ENCODE data around the gene SH2D6.

Gene SH2D6

DNA sequence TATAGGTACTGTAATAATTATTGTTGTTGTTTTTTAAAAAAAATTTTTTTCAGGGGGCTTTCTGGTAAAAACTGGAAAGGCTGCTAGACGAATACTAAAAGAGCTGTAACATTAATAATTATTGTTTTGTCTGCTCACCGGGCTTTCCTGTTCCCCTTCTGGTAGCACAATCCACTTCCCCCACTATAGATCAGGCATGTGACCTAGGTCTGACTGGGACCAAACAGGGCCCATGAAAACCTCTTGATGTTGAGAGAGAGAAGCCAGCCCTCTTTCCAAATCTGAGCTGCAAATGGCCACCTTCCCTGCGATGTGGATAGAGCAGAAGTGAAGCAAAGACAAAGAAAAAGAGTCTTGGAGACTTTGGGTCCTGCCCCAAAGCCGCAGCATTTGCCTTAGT is 23.4 kb downstream of the SH2D6 start:
- DNase-seq = no peak

DNA sequence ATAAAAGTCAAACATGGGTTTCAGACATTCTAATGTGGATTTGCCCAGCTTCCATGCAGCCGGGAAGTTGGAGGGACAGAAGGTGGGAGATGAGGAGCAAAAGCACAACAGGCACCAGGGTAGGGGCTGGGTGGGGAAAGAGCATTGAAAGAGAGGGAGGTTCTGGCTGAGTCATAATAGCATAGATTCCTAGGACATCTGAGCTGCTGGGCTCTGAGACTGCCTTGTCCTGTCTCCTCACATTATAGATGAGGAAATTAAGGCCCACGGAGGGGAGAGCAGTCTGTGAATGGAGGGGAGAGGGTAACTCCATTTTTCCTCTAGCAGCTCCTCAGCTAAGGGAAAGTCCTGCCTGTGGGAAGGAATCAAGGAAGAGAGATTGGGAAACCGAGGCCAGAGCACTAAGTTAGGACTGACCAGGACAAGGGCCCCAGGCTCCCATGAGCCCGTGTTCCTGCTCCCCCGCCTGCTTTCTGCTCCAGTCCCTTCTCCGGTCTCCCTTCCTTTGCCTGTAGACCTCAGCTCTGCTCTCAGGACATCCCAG is 26.2 kb downstream of the SH2D6 start:
- DNase-seq = no peak

DNA sequence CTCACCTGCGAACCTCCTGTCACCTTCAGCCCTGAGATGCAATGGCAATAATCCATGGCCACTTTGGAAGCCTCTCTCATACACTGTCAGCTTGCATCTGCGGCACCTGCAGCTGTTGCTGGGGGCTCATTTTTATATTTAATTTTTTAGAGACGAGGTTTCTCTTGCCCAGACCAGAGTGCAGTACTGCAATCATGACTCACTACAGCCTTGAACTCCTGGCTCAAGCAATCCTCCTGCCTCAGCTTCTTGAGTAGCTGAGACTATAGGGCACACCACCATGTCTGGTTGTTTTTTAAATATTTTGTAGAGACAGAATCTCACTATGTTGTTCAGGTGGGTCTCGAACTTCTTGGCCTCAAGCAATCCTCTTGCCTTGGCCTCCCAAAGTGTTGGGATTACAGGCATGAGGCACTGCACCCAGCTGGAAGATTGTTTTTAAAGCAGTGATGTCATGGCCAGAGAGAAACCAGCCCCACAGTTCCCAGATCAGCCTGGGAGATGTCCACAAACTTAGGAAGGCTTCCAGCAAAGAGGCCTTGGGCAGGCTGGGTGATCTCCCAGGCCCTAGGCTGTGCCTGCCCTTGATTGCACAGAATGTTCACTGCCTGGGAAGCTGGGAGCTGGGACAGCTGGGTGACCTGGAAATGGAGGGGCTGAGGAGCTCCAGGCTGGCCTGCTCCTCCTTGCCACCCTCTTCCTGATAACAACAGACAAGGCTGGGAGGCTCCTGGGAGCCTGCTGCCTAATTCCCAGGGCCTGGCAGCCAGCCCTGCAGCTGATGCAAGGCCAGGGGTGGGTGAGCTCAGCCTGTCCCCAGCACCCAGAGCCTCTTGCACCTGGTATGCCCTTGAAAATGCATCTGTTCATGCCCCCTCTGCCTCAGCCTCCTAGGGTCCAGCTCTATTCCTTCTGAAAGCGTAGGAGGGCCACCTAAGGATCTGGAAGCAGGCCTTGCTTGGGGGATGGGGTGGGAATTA is 27.1 kb downstream of the SH2D6 start:
- no peak for DNase-seq

DNA sequence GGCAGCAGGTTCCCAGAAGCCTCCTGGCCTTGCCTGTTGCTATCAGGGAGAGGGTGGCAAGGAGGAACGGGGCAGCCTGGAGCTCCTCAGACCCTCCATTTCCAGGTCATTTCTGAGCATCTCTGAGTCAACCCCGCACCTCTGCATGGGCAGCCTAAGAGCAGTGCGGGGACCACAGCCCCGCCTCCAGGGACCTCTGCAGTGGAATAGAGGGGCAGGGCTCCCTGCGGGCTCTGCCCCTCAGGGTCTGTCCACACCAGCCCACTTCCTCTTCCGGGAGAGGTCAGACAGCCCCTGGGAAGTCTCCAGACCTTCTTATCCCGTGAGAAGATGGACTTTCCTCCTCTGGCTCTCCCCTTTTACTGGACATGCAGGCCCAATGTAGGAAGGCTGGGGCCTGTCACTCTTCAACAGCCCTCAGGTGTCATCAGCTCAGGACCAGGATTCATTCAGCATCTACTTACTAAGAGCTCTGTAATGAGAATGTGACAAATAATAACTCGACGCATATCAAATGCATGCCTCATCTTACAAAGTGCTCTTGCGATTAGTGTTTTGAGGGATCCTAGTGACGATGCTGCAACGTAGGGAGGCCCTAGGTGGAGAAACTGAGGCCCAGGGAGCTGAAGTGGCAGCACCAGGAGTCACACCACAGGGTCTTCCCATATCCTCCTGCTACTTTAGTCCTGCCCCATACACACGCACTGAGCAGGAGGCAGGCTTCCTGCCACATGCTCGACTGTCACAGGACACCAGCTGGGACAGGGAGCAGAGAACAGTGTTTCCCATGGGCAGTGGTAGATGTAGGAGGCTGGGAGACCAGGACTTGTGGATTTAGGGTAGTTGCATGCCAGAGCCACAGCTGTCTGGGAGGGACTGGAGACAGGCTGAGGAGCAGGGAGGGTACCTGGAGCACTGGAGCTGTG is 28.0 kb downstream of the SH2D6 start:
- no peak for DNase-seq

DNA sequence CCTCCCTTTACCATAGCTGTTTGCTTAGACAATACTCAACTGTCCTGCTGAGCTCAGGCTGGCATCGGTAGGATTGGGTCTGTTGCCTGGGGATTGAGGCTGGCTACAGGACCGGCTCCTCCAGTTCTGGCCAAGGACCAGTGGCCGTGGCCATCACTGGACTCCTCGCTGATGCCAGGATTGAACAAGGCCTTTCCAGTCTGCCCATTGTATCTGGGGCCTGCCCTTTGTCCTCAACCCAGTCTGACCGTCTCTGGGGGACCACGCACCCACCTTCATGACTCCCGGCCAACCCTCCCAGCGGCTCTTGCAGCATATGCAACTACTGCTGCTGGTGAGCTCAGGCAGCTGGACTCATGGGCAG is 28.7 kb downstream of the SH2D6 start:
- DNase-seq = no peak

DNA sequence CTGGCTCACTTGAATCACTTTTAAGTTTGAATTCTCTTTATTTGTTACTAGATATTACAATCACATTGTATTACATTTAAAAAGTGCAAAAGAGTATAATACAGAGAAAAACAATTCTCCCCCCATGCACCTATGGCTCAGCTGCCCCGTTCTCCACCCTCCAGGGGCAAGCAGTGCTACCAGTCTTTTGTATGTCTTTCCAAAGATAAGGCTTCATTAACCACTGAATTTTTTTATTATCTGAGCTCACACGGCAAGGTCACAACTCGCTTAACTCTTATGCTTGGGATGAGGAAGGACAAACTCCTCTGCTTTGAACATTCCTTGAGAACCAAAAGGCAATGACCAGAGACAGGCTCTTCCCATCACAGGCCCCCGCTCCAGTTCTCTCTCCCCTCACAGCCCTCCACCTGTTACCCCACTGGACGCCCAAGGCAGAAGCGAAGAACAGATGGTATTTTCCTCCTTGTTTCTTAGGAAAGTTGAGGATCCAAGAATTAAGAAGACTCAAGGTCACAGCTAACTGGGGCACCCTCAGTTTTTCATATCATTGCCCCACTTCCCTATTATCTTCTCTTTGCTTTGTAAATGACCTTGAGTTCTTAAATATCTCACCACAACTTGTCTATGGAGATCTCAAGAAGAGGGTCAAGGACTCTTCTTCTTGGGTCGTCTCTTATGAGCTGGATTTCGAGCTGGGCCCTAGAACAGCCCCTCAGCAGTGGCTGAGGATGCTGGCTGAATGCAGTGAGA is 30.1 kb downstream of the SH2D6 start:
- DNase-seq = no peak

DNA sequence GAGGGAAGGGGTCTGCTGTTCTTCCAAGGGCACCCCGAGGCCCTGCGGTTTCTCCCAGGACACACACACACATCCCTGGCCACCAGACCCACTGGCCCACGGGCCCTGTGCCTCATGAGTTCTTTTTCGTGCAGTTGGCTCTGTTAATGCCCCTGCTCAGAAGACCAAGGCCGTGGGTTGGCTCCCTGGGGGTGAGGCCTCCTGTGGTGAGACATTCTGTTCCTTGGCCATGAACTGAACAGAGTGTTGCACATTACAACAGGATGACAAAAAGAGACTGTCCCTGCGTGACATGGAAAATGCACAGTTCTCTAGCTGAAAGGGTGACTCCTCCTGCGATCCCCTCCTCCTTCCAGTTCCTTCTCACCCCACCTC is 30.7 kb downstream of the SH2D6 start:
- no peak for DNase-seq

DNA sequence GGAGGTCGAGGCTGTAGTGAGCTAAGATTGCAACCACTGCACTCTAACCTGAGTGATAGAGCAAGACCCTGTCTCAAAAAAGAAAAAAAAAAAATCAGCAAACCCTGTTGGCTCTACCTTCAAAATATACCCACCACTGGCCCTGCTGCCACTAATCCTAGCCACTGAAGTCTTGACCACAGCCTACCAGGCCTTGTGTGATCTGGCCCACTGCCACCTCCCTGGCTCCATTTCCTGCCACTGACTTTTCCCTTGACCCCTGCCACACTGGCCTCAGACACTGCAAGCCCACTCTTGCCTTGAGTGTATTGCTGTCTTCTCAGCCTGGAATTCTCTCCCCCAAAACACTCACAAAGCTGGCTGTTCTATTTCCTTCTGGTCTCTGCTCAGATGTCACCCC is 33.7 kb downstream of the SH2D6 start:
- DNase-seq = no peak

DNA sequence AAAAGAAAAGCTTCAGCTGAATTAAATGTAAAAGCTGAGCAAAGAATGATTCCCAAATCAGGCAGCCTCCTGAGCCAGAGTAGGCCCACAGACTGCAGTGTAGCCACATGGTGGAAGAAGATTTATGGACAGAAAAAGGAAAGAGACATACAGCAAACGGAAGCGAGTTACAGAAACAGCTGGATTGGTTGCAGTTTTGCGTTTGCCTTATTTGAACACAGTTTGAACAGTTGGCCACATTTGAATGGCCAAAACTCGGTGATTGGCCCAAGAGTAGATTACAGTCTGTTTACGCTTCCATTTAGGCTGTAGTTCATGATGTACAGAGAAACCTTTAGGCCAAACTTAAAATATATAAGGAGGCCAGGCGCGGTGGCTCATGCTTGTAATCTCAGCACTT is 35.1 kb downstream of the SH2D6 start:
- DNase-seq = no peak

DNA sequence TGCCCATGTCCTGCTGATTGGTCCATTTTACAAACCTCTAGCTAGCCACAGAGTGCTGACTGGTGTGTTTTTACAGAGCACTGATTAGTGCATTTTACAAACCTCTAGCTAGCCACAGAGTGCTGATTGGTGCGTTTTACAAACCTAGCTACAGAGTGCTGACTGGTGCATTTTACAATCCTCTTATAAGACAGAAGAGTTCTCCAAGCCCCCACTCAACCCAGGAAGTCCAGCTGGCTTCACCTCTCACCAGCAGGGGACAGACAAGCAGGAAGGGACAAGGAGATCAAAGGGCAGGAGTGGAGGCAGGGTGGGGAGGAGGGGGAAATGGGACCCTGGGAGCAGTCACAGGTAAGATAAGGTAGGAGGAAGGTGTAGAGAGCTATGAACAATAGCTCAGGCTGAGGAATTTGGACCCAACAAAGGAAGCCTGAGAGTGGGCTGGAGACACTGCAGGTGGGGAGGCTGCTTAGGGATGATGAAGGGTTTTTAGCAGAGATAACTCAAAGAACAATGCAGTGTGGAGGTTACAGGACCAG is 37.1 kb downstream of the SH2D6 start:
- no peak for DNase-seq

DNA sequence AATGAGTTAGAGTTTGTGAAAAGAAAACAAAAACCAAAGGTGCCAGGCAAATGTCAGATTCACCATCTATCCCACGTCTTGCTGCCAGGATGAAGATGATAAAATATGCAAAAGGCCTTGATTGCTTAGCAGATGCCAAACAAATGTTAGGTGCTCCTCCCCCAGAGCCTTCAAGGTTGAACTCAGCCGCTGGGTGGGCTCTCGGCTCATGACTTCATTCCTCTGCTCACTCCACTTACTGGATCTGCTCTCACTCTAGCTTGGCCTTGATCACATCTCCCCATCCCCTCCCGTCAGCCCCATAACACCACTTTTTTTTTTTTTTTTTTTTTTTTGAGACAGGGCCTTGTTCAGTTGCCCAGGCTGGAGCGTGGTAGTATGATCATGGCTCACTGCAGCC is 38.5 kb downstream of the SH2D6 start:
- DNase-seq = no peak

DNA sequence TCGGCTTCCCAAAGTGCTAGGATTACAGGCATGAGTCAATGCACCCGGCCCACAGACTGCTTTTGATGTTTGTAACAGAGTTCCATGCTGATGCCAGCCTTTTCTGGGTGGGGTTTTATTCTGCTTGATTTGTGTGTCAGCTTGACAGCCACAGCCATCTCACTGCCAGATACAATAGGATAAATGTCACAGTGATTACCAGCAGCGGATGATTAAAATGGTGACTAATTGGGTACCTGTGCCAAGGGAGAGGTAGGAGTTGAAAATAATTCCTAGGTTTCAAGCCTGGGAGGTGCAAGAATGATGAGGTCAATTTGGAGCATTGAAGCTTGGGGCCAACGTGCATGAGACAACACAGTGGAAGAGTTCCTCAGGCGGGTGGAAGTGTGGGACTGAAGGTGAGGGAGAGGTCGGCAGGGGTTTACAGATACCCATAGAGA is 39.4 kb downstream of the SH2D6 start:
- DNase-seq = no peak

DNA sequence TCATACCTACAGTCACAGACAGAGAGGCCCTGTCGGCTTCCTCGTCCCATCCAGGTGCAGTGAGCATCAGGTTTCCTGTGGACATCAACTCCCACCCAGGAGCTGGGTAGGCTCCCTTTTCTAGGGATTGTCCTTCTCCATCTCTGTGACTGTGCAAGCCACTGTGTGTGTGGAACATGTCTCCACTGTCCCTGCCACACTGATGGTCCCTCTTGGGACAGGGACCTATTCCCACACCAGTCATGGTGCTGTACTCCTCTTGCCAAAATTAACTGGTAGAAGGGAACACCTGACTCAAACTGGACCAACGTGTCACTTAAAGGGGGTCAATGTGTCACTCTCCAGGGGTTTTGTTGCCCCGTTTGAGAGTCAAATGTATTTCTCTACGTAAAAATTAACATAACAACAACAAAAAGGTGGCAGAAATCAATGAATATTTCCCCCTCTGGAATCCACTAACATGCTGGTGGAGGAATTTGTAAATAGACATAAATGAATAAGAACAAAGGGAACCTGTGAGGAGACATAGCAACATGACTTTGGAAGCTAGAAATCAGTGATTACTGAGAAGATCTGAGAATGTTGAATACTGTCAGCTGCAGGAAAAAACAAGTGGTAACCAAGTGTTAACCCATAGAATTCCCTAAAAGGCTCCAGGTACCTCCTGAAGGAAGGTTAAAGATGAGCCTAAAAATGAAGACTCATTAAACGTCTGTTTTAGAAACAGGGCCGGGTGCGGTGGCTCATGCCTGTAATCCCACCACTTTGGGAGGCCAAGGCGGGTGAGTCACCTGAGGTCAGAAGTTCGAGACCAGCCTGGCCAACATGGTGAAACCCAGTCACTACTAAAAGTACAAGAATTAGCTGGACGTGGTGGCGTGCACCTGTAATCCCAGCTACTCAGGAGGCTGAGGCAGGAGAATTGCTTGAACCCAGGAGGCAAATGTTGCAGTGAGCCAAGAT is 40.4 kb downstream of the SH2D6 start:
- no peak for DNase-seq

DNA sequence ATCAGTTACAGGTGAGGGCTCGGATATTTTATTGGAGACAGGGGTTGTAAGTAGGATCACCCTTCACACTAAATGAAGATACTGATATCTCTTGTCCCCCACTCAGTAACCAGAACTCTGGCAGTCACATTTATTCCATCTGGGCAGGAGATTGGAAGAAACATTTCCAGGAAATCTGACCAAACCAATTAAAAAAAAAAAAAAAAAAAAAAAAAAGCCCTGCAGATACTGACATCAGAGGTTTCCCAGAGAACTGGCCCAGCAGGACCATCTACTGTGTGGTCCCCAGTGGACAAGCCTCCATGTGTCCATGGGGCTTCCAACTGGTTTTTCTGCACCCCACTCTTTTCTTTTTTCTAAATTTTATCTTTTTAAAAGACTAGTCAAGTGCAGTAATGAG is 41.3 kb downstream of the SH2D6 start:
- no peak for DNase-seq

DNA sequence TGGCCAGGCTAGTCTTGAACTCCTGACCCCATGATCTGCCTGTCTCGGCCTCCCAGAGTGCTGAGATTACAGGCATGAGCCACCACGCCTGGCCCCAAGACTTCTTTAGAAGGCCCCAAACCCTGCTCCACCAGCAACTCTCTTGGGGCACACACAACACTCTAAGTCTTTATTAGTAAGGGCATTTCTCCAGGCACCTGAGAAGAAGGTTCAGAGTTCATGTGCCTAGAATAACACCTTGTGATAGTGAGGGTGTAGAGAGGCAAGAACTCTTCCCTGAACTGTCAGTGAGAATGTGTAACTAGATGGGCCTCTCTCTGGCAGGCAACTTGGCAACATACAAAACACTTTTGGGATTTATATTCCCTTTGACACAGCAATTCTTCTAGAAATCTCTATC is 43.8 kb downstream of the SH2D6 start:
- DNase-seq = no peak

DNA sequence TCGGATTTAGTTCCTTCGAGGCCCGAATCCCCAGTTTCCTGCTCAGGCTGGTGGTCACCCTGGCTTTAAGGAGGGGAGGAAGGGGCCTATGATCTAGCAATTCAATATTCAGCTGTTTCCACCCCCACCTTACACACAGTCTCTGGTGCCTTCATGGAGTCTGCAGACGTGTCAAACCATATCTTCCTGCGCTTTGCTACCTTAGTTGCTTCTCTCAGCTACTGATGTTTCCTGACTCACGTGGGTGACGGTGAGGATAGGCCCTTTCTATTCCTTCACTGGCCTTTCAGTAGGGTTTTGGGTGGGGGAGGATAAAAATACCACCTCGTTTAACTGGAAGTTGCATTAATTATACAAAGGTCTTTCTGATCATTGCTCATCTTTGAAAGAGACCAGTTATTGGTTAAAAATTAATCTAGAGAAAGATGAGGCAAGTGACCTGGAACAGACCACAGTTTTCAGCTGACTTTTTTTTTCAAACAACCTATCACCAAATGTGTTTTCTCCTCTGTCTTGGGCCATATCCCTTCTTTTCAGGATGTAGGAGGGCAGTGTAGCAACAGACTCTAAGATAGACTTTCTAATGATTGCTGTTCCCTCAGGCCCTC is 49.7 kb downstream of the SH2D6 start:
- no peak for DNase-seq

DNA sequence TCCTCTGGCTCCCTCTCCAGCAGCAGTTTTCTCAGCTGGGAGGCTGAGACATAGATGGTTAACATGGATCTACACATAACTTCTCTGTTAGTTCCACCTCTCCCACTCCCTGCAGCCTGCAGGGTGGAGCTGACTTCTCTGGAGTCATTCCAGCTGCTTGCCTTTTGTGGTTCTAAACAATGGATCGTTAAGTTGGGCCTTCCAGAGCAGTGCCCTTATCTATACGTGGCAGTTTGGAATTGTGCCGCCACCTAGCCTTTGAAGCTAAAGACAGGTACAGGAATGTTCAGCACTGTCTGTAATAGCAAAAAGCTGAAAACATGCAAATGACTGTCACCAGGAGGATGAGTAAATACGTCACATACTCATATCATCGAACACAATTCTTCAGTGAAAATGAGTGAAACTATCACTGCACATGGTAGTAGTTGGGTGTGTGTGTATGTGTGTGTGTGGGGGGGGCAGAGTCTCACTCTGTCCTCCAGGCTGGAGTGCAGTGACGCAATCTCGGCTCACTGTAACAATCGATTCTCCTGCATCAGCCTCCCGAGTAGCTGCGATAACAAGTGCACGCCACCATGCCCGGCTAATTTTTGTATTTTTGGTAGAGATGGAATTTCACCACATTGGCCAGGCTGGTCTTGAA is 50.3 kb downstream of the SH2D6 start:
- no peak for DNase-seq

DNA sequence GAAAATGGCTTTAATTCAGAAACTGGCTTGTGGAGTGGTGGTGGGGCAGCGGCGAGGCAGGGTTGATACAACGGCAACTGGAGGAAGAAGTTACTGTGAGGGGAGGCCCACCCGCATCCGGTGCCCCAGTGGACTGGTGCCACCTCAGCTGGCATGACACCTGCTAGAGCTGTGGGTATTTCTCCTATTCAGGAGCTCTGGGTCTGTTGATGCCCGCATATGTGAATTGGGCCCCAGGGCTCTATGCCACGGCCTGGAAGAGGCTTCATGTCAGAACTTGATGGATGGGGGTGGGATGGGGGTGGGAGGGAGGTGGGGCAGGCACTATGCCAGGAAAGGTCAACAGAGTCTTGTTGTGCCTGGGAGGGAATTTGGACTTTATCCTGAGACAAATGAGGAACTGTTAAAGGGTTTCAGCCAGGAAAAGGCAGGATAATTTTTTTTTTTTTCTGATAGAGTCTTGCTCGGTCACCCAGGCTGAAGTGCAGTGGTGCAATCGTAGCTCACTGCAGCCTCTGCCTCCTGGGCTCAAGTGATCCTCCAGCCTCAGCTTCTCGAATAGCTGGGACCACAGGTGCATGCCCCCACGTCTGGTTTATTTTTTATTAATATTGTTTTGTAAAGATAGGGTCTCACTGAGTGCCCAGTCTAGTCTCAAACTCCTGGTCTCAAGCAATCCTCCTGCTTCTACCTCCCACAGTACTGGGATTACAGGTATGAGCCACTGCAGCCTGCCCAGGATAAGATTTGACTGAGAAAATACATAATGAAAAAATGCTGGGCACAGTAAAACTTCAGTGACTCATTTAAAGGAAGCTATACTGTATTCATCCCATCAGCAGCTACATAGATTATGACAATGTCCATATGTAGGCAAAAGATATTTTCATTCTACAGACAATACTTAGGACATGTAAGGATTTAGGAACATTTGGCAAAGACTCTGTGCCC is 52.6 kb downstream of the SH2D6 start:
- no peak for DNase-seq

DNA sequence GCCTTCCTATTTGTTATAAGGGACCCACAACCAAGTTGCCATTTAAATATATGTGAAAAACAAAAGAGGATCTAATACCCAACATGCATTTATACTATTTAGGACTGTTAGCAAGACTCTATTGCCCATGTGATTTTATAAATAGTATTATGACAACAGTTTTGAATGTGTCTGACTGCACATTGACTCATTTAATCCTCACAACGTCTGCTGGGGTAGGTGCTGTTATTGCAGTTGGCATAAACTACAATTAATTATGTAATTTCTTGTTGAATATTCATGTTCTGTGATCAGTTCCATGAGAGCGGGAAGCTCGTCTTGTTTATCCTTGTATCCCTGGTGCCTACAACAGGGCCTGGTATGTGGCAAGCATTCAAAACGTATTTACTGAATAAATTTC is 53.7 kb downstream of the SH2D6 start:
- DNase-seq = no peak

Data from NCI-H187 (cell line).